ENCODE measurements around the gene KRTAP10-10. TPM values are rescaled to one million over a fixed set of nuclear protein-coding genes. Genes with fewer than 3 reads are reported as not detected.

KRTAP10-10 gene
- total and polyA plus RNA-seq, 9 of the 15 experiments (the other 6 are each of a cell fraction or from before 2014, with no cell fraction given) = not detected

DNA sequence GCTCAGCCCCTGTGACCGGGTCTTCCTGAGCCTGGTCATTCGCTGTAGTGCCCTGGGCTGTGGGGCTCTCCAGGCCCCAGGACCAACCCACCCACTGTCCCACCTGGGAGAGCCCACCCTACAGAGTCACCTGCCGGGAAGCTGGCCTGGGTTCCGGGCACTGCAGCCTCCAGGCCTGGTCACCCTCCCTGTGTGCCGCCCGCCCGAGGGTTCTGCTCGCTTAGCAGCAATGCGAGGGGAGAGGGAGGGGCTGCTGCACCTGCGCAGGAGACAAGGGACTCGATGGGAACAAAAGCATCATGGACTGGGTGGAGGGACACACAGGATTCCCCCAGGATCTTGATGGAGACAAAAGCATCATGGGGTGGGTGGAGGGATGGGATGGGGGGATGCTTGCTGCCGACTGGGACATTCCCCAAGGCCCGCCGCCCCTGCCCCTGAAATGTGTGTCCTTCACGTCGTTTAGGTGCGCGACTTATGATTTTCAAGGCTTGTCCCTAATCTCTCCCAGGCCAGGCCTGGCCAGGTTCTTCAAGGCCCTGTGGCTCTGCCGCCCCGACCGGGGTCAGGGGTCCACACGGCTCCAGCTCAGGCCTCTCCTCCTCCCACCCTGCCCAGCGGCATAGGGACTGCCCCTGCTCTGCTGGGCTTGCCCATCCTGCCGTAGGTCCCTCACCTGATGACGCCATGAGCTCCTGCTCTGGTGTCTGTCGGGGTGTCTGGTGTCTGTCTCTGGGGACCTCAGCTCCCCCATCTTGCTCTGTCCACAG is 23.6 kb upstream of the KRTAP10-10 start:
- peaks cover 14 to 44% of the 10 kb centered on the region in 2 experiments; a peak in 4 of 5 replicates for H3K27me3 ChIP-seq (ENCODE audit: control insufficient read depth in 2 of 2, insufficient read depth in 2 of 2, low read length in 2 of 2)
- H3K79me2 ChIP-seq (ENCODE audit: control insufficient read depth, insufficient read depth, low read length) = no peaks in the 10 kb centered on the region
- in situ Hi-C loops (cut with MboI) (no loop called here), intact Hi-C loops (cut with micrococcal nuclease) (no loop called here)
- ChIA-PET POLR2A (no interaction called here), CTCF (ENCODE audit: low intra/inter-chr PET ratio) (no interaction called here)
- FAIRE-seq = no peak
- H3K9me3 ChIP-seq (replicated peaks; ENCODE audit: control insufficient read depth, insufficient read depth, low read depth, low read length) = no peaks in the 10 kb centered on the region; the same call in 1 of the 2 replicates
- no peaks in the 10 kb centered on the region for H3K36me3 ChIP-seq (ENCODE audit: control insufficient read depth, insufficient read depth, low read length)
- peaks cover 0 to 10% of the 10 kb centered on the region in 2 experiments; a peak in 2 of 5 replicates for H3K4me1 ChIP-seq (replicated peaks in 1 of 2; ENCODE audit: control insufficient read depth in 2 of 2, insufficient read depth in 2 of 2, low read length in 2 of 2)
- BruUV-seq (replicated peaks) = no TSS peak
- no peaks in the 10 kb centered on the region for H4K20me1 ChIP-seq (replicated peaks; ENCODE audit: control insufficient read depth, insufficient read depth, low read length)
- TF ChIP-seq, protein P1, sequence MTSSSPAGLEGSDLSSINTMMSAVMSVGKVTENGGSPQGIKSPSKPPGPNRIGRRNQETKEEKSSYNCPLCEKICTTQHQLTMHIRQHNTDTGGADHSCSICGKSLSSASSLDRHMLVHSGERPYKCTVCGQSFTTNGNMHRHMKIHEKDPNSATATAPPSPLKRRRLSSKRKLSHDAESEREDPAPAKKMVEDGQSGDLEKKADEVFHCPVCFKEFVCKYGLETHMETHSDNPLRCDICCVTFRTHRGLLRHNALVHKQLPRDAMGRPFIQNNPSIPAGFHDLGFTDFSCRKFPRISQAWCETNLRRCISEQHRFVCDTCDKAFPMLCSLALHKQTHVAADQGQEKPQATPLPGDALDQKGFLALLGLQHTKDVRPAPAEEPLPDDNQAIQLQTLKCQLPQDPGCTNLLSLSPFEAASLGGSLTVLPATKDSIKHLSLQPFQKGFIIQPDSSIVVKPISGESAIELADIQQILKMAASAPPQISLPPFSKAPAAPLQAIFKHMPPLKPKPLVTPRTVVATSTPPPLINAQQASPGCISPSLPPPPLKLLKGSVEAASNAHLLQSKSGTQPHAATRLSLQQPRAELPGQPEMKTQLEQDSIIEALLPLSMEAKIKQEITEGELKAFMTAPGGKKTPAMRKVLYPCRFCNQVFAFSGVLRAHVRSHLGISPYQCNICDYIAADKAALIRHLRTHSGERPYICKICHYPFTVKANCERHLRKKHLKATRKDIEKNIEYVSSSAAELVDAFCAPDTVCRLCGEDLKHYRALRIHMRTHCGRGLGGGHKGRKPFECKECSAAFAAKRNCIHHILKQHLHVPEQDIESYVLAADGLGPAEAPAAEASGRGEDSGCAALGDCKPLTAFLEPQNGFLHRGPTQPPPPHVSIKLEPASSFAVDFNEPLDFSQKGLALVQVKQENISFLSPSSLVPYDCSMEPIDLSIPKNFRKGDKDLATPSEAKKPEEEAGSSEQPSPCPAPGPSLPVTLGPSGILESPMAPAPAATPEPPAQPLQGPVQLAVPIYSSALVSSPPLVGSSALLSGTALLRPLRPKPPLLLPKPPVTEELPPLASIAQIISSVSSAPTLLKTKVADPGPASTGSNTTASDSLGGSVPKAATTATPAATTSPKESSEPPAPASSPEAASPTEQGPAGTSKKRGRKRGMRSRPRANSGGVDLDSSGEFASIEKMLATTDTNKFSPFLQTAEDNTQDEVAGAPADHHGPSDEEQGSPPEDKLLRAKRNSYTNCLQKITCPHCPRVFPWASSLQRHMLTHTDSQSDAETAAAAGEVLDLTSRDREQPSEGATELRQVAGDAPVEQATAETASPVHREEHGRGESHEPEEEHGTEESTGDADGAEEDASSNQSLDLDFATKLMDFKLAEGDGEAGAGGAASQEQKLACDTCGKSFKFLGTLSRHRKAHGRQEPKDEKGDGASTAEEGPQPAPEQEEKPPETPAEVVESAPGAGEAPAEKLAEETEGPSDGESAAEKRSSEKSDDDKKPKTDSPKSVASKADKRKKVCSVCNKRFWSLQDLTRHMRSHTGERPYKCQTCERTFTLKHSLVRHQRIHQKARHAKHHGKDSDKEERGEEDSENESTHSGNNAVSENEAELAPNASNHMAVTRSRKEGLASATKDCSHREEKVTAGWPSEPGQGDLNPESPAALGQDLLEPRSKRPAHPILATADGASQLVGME (CRISPR knock-in tag; IDR thresholded peaks at IDR 0.05) = no peak
- peak in 1 of 2 experiments; percentile 35; a peak in 2 of 4 replicates for TF ChIP-seq NRF1 (conservative IDR thresholded peaks at IDR 0.05 in 1 of 2, IDR thresholded peaks at IDR 0.05 in 1 of 2)
- no peak overlapping the region for H3K4me2 ChIP-seq (ENCODE audit: insufficient read depth, low read length)
- no peak overlapping the region for H3K27ac ChIP-seq (ENCODE audit: extremely low read depth, low read depth, low read length)
- DNase-seq (ENCODE audit: extremely low read depth in 1 of 4, low spot score in 3 of 4) = no peak
- H3K9ac ChIP-seq (ENCODE audit: insufficient read depth in 1 of 2, low read depth in 2 of 2, low read length in 2 of 2) = peak overlapping the region in 1 of 2 experiments; percentile 35; a peak in 1 of 4 replicates
- H2AFZ ChIP-seq (ENCODE audit: low read depth, low read length) = no peak overlapping the region
- no peak for ATAC-seq
- H3K9me1 ChIP-seq (ENCODE audit: control insufficient read depth, insufficient read depth, low read length) = peaks cover 3% of the 10 kb centered on the region
- H3K4me3 ChIP-seq = no peak overlapping the region
- WGBS (ENCODE audit: insufficient coverage, low coverage, missing lambda C conversion rate) = 2% methylated on average over 26 of the region's 26 CpGs

All from K562 (cell line).